H1 (cell line): ENCODE data around the gene GGCX. TPM values are rescaled to one million over a fixed set of nuclear protein-coding genes. Genes with fewer than 3 reads are reported as not detected.
"Not testable (repeated sequence)": the region's sequence is repeated elsewhere in the genome, so short reads cannot be mapped to it uniquely, and the experiment has no call there.

Source experiments
- CTCF ChIA-PET: fragments of 300-600 bp; sonication (Branson Sonifier 250); formaldehyde crosslinking; loops from one replicate; lab custom pipeline; 2021; ENCODE audit not compliant: partially characterized antibody; lab: Charles Lee
- POLR2A ChIA-PET: fragments of 300-600 bp; sonication (Branson Sonifier 250); formaldehyde crosslinking; loops from one replicate; lab custom pipeline; 2021; ENCODE audit warnings: inconsistent platforms; ENCODE audit not compliant: partially characterized antibody; lab: Charles Lee
- DNase-seq, 2 experiments: peaks; one replicate each; pipeline versions ENCODE4 v3.0.0 to v3.0.0-alpha.2; 2010 to 2022; ENCODE audit warnings: low spot score in 2 of 2, low read depth in 1 of 2, mixed read lengths in 1 of 2
- FAIRE-seq: peaks from 2 replicates; lab custom pipeline; 2011; peaks lifted over from hg19 to GRCh38; lab: Jason Lieb, UNC
- H2AFZ ChIP-seq: 2 replicates; pipeline ENCODE4 v1.8.1; 2012; ENCODE audit warnings: low read length, inconsistent platforms
- H2AK5ac ChIP-seq: 2 replicates; pipeline ENCODE4 v1.6.1; 2013; ENCODE audit warnings: low read depth, low read length
- H2BK120ac ChIP-seq: replicated peaks from 2 replicates; pipeline ENCODE3; 2013; ENCODE audit warnings: low read depth, low read length, inconsistent platforms
- H2BK12ac ChIP-seq: 2 replicates; pipeline ENCODE4 v1.6.1; 2013; ENCODE audit warnings: low read depth, low read length
- H2BK15ac ChIP-seq: 2 replicates; pipeline ENCODE4 v1.6.1; 2013; ENCODE audit warnings: low read length
- H2BK20ac ChIP-seq: 2 replicates; pipeline ENCODE4 v1.6.1; 2013; ENCODE audit warnings: low read length
- H2BK5ac ChIP-seq: 2 replicates; pipeline ENCODE4 v1.6.1; 2013; ENCODE audit warnings: low read depth, low read length
- H3K14ac ChIP-seq: 2 replicates; pipeline ENCODE4 v1.6.1; 2013; ENCODE audit warnings: inconsistent platforms; ENCODE audit not compliant: insufficient read length
- H3K18ac ChIP-seq: 2 replicates; pipeline ENCODE4 v1.6.1; 2013; ENCODE audit warnings: low read length; ENCODE audit errors: extremely low read depth
- H3K23ac ChIP-seq: 2 replicates; pipeline ENCODE4 v1.6.1; 2013; ENCODE audit warnings: inconsistent platforms; ENCODE audit not compliant: insufficient read length
- H3K23me2 ChIP-seq: 2 replicates; pipeline ENCODE4 v1.6.1; 2013; ENCODE audit warnings: low read depth, low read length
- H3K27ac ChIP-seq: 2 replicates; pipeline ENCODE4 v1.6.1; 2011; ENCODE audit warnings: low read depth, low read length, inconsistent platforms
- H3K27me3 ChIP-seq, 4 experiments: replicated peaks in 1 of 4; 1 replicate in 1 of 4; 2 replicates in 3 of 4; pipeline versions ENCODE4 v1.6.1 to v1.8.1; 2011 to 2013; ENCODE audit warnings: low read length in 3 of 4, mild to moderate bottlenecking in 3 of 4, inconsistent platforms in 2 of 4, mixed read lengths in 2 of 4, moderate library complexity in 1 of 4; ENCODE audit not compliant: control insufficient read depth in 3 of 4, insufficient read depth in 3 of 4; ENCODE audit errors: extremely low read depth in 1 of 4
- H3K36me3 ChIP-seq, 4 experiments: 2 replicates each; pipeline versions ENCODE4 v1.6.1 to v1.8.1; 2011 to 2013; ENCODE audit warnings: mild to moderate bottlenecking in 4 of 4, low read length in 3 of 4, moderate library complexity in 2 of 4, control low read depth in 1 of 4, inconsistent platforms in 1 of 4; ENCODE audit not compliant: insufficient read depth in 4 of 4, control insufficient read depth in 2 of 4
- H3K4ac ChIP-seq: replicated peaks from 2 replicates; pipeline ENCODE3; 2013; ENCODE audit warnings: low read length, low read depth, mixed read lengths, inconsistent platforms; ENCODE audit not compliant: insufficient read length
- H3K4me1 ChIP-seq, 4 experiments: replicated peaks in 1 of 4; 1 replicate in 1 of 4; 2 replicates in 3 of 4; pipeline versions ENCODE4 v1.6.1 to v1.8.1; 2011 to 2013; ENCODE audit warnings: low read length in 3 of 4, inconsistent platforms in 2 of 4, mixed read lengths in 1 of 4; ENCODE audit not compliant: insufficient read depth in 4 of 4, control insufficient read depth in 3 of 4
- H3K4me2 ChIP-seq, 2 experiments: 2 replicates each; pipeline versions ENCODE4 v1.6.1 to v1.8.1; 2011 to 2013; ENCODE audit warnings: low read depth in 2 of 2, low read length in 2 of 2, control low read depth in 1 of 2, inconsistent platforms in 1 of 2, mild to moderate bottlenecking in 1 of 2; ENCODE audit not compliant: insufficient read depth in 1 of 2
- H3K4me3 ChIP-seq, 4 experiments: fragments of 200-600, 300-600 bp in 1 of 4; sonication (generic), shearing (Covaris generic), sonication (Bioruptor Twin) in 1 of 4; 2 replicates each; pipeline versions ENCODE4 v1.5.1 to v1.8.1; 2011 to 2016; ENCODE audit warnings: low read length in 4 of 4, low read depth in 3 of 4, control low read depth in 2 of 4, inconsistent platforms in 2 of 4, mild to moderate bottlenecking in 2 of 4, mixed read lengths in 1 of 4, moderate library complexity in 1 of 4; ENCODE audit not compliant: insufficient read depth in 2 of 4; ENCODE audit errors: extremely low read depth in 1 of 4
- H3K56ac ChIP-seq: replicated peaks from 2 replicates; pipeline ENCODE3; 2013; ENCODE audit warnings: low read depth, mild to moderate bottlenecking, mixed read lengths, low read length, inconsistent platforms; ENCODE audit not compliant: insufficient read length
- H3K79me1 ChIP-seq: 2 replicates; pipeline ENCODE4 v1.6.1; 2013; ENCODE audit warnings: low read depth, low read length, control low read depth
- H3K79me2 ChIP-seq, 2 experiments: 2 replicates each; pipeline versions ENCODE4 v1.6.1 to v1.8.1; 2012 to 2013; ENCODE audit warnings: low read length in 2 of 2, mild to moderate bottlenecking in 2 of 2, inconsistent platforms in 1 of 2; ENCODE audit not compliant: insufficient read depth in 2 of 2, control insufficient read depth in 1 of 2
- H3K9ac ChIP-seq, 4 experiments: replicated peaks in 1 of 4; 1 replicate in 1 of 4; 2 replicates in 3 of 4; pipeline versions ENCODE4 v1.6.1 to v1.8.1; 2011 to 2013; ENCODE audit warnings: low read depth in 3 of 4, low read length in 3 of 4, control low read depth in 2 of 4, mild to moderate bottlenecking in 2 of 4, moderate library complexity in 2 of 4, inconsistent platforms in 1 of 4; ENCODE audit errors: extremely low read depth in 1 of 4
- H3K9me3 ChIP-seq, 2 experiments: 2 replicates each; pipeline versions ENCODE4 v1.6.1 to v1.8.1; 2012 to 2013; ENCODE audit warnings: mild to moderate bottlenecking in 2 of 2, moderate library complexity in 2 of 2, control low read depth in 1 of 2, inconsistent platforms in 1 of 2, low read depth in 1 of 2, low read length in 1 of 2, mixed read lengths in 1 of 2; ENCODE audit not compliant: insufficient read depth in 2 of 2
- H4K20me1 ChIP-seq, 2 experiments: replicated peaks in 1 of 2; 2 replicates each; pipeline versions ENCODE3 to v1.8.1; 2011 to 2013; ENCODE audit warnings: inconsistent platforms in 2 of 2, low read length in 2 of 2, mild to moderate bottlenecking in 1 of 2; ENCODE audit not compliant: insufficient read depth in 2 of 2, control insufficient read depth in 1 of 2
- H4K5ac ChIP-seq: 2 replicates; pipeline ENCODE4 v1.6.1; 2013; ENCODE audit warnings: low read length, low read depth, mixed read lengths, inconsistent platforms; ENCODE audit not compliant: insufficient read length
- H4K8ac ChIP-seq: 2 replicates; pipeline ENCODE4 v1.8.0; 2013; ENCODE audit warnings: mild to moderate bottlenecking, moderate library complexity, low read length, inconsistent platforms; ENCODE audit not compliant: insufficient read depth; ENCODE audit errors: extremely low read depth
- H4K91ac ChIP-seq: replicated peaks from 2 replicates; pipeline ENCODE3; 2013; ENCODE audit warnings: low read length, mixed read lengths, inconsistent platforms; ENCODE audit not compliant: insufficient read length
- POLR2AphosphoS5 ChIP-seq: IDR thresholded peaks from 2 replicates; pipeline ENCODE4 v1.6.1; 2011; ENCODE audit warnings: low read depth, low read length
- WGBS, 2 experiments: shearing (Covaris generic) in 1 of 2; methylation state at CpG; one replicate each; pipeline versions ENCODE4 v1.1.6 to v1.1.7; 2013 to 2015; ENCODE audit warnings: low lambda C conversion rate in 2 of 2, mixed read lengths in 2 of 2, inconsistent platforms in 1 of 2, low coverage in 1 of 2, missing lambda C conversion rate in 1 of 2; ENCODE audit not compliant: insufficient replicate concordance in 2 of 2, insufficient coverage in 1 of 2, insufficient read length in 1 of 2; ENCODE audit errors: extremely low coverage in 1 of 2, missing lambda C conversion rate in 1 of 2; 5-methylcytosine and 5-hydroxymethylcytosine counted together
- polyA plus RNA-seq, 7 experiments: library from polyadenylated mRNA; depleted of rRNA in 3 of 7; stranded (reverse) in 5 of 7; unstranded in 2 of 7; fragments of >200 nt in 5 of 7; fragments of 200-250 nt in 2 of 7; gene quantifications; 1 replicate in 5 of 7; 2 replicates in 1 of 7; 4 replicates in 1 of 7; pipeline versions ENCODE4 v1.2.1 to v1.2.3, GENCODE V29; 2011 to 2013; ENCODE audit warnings: missing spikeins in 2 of 7, mixed read lengths in 2 of 7
- total RNA-seq: library from RNA; stranded (reverse); fragmentation: NEBNext Ultra II Directional; extraction: Animal tissue kit (Norgen Biotek cat#: 25700); gene quantifications from 2 replicates; pipeline ENCODE4 v1.2.1, GENCODE V29; 2021

The GGCX gene
- total and polyA plus RNA-seq, 2 of the 8 experiments (the other 6 are each of a cell fraction or from before 2014, with no cell fraction given) = 29.4 to 33.8 TPM

DNA sequence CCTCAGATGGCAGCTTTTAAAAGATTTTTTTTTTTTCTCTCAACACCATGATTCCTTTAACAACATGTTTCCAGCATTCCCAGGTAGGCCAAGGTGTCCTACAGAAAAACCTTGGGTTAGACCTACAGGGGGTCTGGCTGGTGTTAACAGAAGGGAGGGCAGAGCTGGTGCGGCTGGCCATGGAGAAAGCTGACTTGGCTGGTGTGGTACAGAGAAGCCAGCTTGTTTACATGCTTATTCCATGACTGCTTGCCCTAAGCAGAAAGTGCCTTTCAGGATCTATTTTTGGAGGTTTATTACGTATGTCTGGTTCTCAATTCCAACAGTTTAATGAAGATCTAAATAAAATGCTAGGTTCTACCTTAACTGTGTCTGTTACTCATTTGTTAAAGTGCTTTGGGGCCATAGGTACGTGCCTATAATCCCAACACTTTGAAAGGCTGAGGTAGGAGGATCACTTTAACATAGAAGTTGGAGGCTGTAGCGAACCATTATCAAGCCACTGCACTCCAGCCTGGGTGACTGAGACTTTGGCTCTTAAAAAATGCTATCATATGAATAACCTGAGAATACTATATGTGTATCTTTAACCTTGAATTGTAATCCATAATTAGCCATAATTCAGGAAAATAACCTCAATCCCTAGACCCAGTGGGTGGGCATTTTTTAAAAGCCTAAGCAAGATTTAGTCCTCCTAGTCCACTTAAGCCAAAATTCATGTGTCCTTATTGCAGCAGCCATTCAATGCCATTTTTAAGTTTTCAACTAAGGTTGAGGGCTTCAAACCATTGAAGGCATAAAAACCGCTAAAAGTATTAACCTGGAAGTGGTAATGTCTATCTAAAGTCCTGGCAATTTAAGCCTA lies 16.1 kb downstream of the GGCX start:
- H3K4ac ChIP-seq, H2BK12ac ChIP-seq, FAIRE-seq, H3K18ac ChIP-seq, H2BK15ac ChIP-seq, DNase-seq, H2AFZ ChIP-seq, H3K79me1 ChIP-seq, H3K23me2 ChIP-seq, H3K27ac ChIP-seq, H3K4me1 ChIP-seq, H3K23ac ChIP-seq, H4K91ac ChIP-seq, H3K27me3 ChIP-seq, H2AK5ac ChIP-seq, H4K8ac ChIP-seq, H3K4me2 ChIP-seq, H3K14ac ChIP-seq, H3K56ac ChIP-seq, H2BK20ac ChIP-seq, H4K5ac ChIP-seq, H2BK120ac ChIP-seq, H2BK5ac ChIP-seq, H3K9me3 ChIP-seq, H3K9ac ChIP-seq, H3K4me3 ChIP-seq: not testable (repeated sequence)
- POLR2A ChIA-PET = interaction anchor here (0.6 to 38.6 kb wide), 30 partner anchors 4 to 616 kb away, joined by 3 to 1889 read pairs (median 4); partner anchors contain the start of genes CAPG, ELMOD3, GGCX and MAT2A
- CTCF ChIA-PET = interaction anchor here (0.9 to 4.9 kb wide), 7 partner anchors 11 to 179 kb away, joined by 3 to 46 read pairs (median 4); partner anchors contain the start of gene SH2D6
- WGBS, 2 experiments = 95% methylated on average over 5 of the region's 5 CpGs; no CpG with 5 or more reads in 1 of the 2 experiments
- Histone ChIP-seq H4K20me1 (peaks cover 20 to 25% of the 10 kb centered on the region in 2 experiments), H3K79me2 (peaks cover 19 to 27% of the 10 kb centered on the region in 2 experiments), H3K36me3 (peaks cover 33 to 67% (median 46%) of the 10 kb centered on the region in 4 experiments)
- TF ChIP-seq POLR2AphosphoS5 = 0 out of 2 replicates have a peak, but pooled peaks have one; percentile 80
